Measurements from ENCODE around the gene OR10D3.

OR10D3 gene

GRCh38 chr11:124195189-124195734 lies 12.1 kb downstream of the OR10D3 start:
- peak; percentile 75 for DNase-seq

GRCh38 chr11:124197999-124198398 lies 14.9 kb downstream of the OR10D3 start:
- no peak for DNase-seq

- DNase-seq, result no peak
Observed at GRCh38 chr11:124198897-124199296, 15.8 kb downstream of the OR10D3 start.

GRCh38 chr11:124199702-124200101 lies 16.6 kb downstream of the OR10D3 start:
- DNase-seq, result no peak

- DNase-seq, result no peak
Observed at GRCh38 chr11:124200671-124201070, 17.5 kb downstream of the OR10D3 start.

GRCh38 chr11:124202951-124203350 lies 19.8 kb downstream of the OR10D3 start:
- no peak for DNase-seq

GRCh38 chr11:124204008-124204407 lies 20.9 kb downstream of the OR10D3 start:
- no peak for DNase-seq

GRCh38 chr11:124207102-124207792 lies 24.1 kb downstream of the OR10D3 start:
- no peak for DNase-seq

- no peak for DNase-seq
Observed at GRCh38 chr11:124209824-124210357, 26.7 kb downstream of the OR10D3 start.

- no peak for DNase-seq
Observed at GRCh38 chr11:124210421-124210820, 27.3 kb downstream of the OR10D3 start.

- no peak for DNase-seq
Observed at GRCh38 chr11:124211321-124211720, 28.2 kb downstream of the OR10D3 start.

- no peak for DNase-seq
Observed at GRCh38 chr11:124214027-124214426, 30.9 kb downstream of the OR10D3 start.

- DNase-seq, result no peak
Observed at GRCh38 chr11:124219126-124219525, 36.0 kb downstream of the OR10D3 start.

- no peak for DNase-seq
Observed at GRCh38 chr11:124222407-124222806, 39.3 kb downstream of the OR10D3 start.

GRCh38 chr11:124224618-124225423 lies 41.7 kb downstream of the OR10D3 start:
- peak; percentile 22 for DNase-seq

- no peak for DNase-seq
Observed at GRCh38 chr11:124225471-124225870, 42.3 kb downstream of the OR10D3 start.

- DNase-seq, result no peak
Observed at GRCh38 chr11:124233376-124233775, 50.2 kb downstream of the OR10D3 start.

All from KG1 (cell line).